ENCODE measurements around the gene DAB2IP. TPM values are rescaled to one million over a fixed set of nuclear protein-coding genes. Genes with fewer than 3 reads are reported as not detected.

The DAB2IP gene
- total RNA-seq, 6 donors from 2014 or later: 61.8 to 98.0 (median 77.2) TPM

- Histone ChIP-seq H3K9me3 (no peaks in the 10 kb centered on the region), H3K36me3 (peaks cover 21 to 84% (median 68%) of the 10 kb centered on the region in 4 donors), H3K4me3 (no peak overlapping the region), H3K27me3 (no peaks in the 10 kb centered on the region), H3K27ac (peak overlapping the region in 2 of 4 donors; percentile 17 to 36), H3K4me1 (peaks cover 3 to 12% (median 6%) of the 10 kb centered on the region in 4 donors)
- ATAC-seq (ENCODE audit: low FRiP score in 2 of 2): no peak
- 85 to 90% methylated on average over 4 of the region's 4 CpGs for WGBS, 2 donors
- TF ChIP-seq POLR2A (IDR thresholded peaks at IDR 0.05) (no peak), POLR2AphosphoS5 (IDR thresholded peaks at IDR 0.05) (no peak), CTCF (IDR thresholded peaks at IDR 0.05) (no peak), EP300 (IDR thresholded peaks at IDR 0.05) (no peak)
- DNase-seq: no peak
Measured at GRCh38 chr9:121778252-121779225, 127.1 kb downstream of the DAB2IP start.

- ATAC-seq (ENCODE audit: low FRiP score in 2 of 2) (no peak), DNase-seq (no peak)
- H3K27ac ChIP-seq: peak overlapping the region; percentile 15 to 80 (median 30)
- no peak for TF ChIP-seq POLR2A (IDR thresholded peaks at IDR 0.05)
- peak in 2 of 4 donors; percentile 45 to 64 for TF ChIP-seq EP300 (IDR thresholded peaks at IDR 0.05)
- TF ChIP-seq POLR2AphosphoS5 (IDR thresholded peaks at IDR 0.05): peak; percentile 13 to 29
- no peak for TF ChIP-seq CTCF (IDR thresholded peaks at IDR 0.05)
- H3K4me3 ChIP-seq: no peak overlapping the region
- H3K4me1 ChIP-seq: peaks cover 8 to 15% (median 9%) of the 10 kb centered on the region in 4 donors
- H3K27me3 ChIP-seq: no peaks in the 10 kb centered on the region
- no peaks in the 10 kb centered on the region for H3K9me3 ChIP-seq
- 63 to 72% methylated on average over 13 of the region's 13 CpGs for whole genome bisulfite sequencing, 2 donors
- H3K36me3 ChIP-seq: peaks cover 21 to 84% (median 65%) of the 10 kb centered on the region in 4 donors
Measured at GRCh38 chr9:121779381-121780117, 128.1 kb downstream of the DAB2IP start.

GRCh38 chr9:121780177-121781040 lies 129.0 kb downstream of the DAB2IP start:
- Histone ChIP-seq H3K36me3 (peaks cover 20 to 84% (median 60%) of the 10 kb centered on the region in 4 donors), H3K27me3 (no peaks in the 10 kb centered on the region), H3K27ac (peak overlapping the region; percentile 15 to 80 (median 30)), H3K9me3 (no peaks in the 10 kb centered on the region), H3K4me3 (no peak overlapping the region), H3K4me1 (peaks cover 8 to 15% (median 9%) of the 10 kb centered on the region in 4 donors)
- 89 to 92% methylated on average over 16 to 17 of the region's 17 CpGs for WGBS, 2 donors
- ATAC-seq (ENCODE audit: low FRiP score in 2 of 2) (no peak), DNase-seq (no peak)
- TF ChIP-seq POLR2AphosphoS5 (IDR thresholded peaks at IDR 0.05) (no peak), EP300 (IDR thresholded peaks at IDR 0.05) (no peak), POLR2A (IDR thresholded peaks at IDR 0.05) (no peak)

- no peak overlapping the region for H3K27ac ChIP-seq
- TF ChIP-seq POLR2AphosphoS5 (IDR thresholded peaks at IDR 0.05): no peak
- TF ChIP-seq POLR2A (IDR thresholded peaks at IDR 0.05): no peak
- TF ChIP-seq EP300 (IDR thresholded peaks at IDR 0.05): no peak
- no peak for TF ChIP-seq CTCF (IDR thresholded peaks at IDR 0.05)
- 91 to 92% methylated on average over 7 to 8 of the region's 8 CpGs for WGBS, 2 donors
- H3K4me3 ChIP-seq: no peak overlapping the region
- ATAC-seq (ENCODE audit: low FRiP score in 2 of 2) (no peak), DNase-seq (no peak)
- H3K4me1 ChIP-seq: peaks cover 8 to 15% (median 9%) of the 10 kb centered on the region in 4 donors
- H3K27me3 ChIP-seq: no peaks in the 10 kb centered on the region
- peaks cover 16 to 84% (median 55%) of the 10 kb centered on the region in 4 donors for H3K36me3 ChIP-seq
- no peaks in the 10 kb centered on the region for H3K9me3 ChIP-seq
Measured at GRCh38 chr9:121781145-121781548, 129.7 kb downstream of the DAB2IP start.

Measured in upper lobe of left lung (tissue), 6 donors.